OCI-LY7 (cell line): ENCODE measurements around the gene LTB4R.

Experiments used
- EZH2phosphoT487 ChIP-seq: fragments of 200-600 bp; sonication (generic); IDR thresholded peaks from 2 replicates; pipeline ENCODE4 v1.6.1; 2018; ENCODE audit warnings: low read depth, borderline replicate concordance, mild to moderate bottlenecking, mixed run types, antibody characterized with exemption, low read length, moderate library complexity, mixed read lengths
- TF ChIP-seq, protein P1 (sequence below): fragments of 200-600 bp; sonication (generic); conservative IDR thresholded peaks from 2 replicates; pipeline ENCODE4 v1.5.1; 2014; ENCODE audit warnings: mild to moderate bottlenecking, antibody characterized with exemption, low read length, moderate library complexity, mixed read lengths

DNA sequence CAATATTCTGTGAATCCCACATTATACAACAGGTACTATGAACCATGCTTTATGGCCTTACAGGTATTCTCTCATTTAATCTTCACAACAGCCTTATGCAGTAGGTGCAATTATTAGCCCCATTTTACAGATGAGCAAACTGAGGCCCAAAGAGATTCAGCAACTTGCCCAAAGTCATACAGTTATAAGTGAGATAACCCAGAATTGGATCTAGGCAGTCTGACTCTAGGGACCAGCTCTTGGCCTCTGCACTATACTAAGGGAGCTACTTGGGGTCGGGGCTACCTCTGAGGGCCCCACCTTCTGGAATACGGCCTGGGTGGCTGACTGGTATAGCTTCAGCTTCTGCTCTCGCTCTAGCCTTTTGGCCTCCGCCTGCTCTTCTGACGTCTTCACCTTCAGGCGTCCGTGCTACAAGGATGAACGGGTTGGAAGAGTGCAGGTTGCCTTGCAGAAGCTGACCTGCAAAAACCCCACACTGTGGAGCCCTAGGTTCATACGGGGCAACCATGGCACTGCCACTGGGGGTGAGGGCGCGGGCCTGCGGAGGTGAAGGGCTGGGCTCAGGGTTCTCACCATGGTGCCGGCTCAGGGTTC is 40.7 kb upstream of the LTB4R start:
- TF ChIP-seq, protein P1, sequence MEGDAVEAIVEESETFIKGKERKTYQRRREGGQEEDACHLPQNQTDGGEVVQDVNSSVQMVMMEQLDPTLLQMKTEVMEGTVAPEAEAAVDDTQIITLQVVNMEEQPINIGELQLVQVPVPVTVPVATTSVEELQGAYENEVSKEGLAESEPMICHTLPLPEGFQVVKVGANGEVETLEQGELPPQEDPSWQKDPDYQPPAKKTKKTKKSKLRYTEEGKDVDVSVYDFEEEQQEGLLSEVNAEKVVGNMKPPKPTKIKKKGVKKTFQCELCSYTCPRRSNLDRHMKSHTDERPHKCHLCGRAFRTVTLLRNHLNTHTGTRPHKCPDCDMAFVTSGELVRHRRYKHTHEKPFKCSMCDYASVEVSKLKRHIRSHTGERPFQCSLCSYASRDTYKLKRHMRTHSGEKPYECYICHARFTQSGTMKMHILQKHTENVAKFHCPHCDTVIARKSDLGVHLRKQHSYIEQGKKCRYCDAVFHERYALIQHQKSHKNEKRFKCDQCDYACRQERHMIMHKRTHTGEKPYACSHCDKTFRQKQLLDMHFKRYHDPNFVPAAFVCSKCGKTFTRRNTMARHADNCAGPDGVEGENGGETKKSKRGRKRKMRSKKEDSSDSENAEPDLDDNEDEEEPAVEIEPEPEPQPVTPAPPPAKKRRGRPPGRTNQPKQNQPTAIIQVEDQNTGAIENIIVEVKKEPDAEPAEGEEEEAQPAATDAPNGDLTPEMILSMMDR: no peak
- TF ChIP-seq EZH2phosphoT487: no peak
